ENCODE measurements around the gene NAA11.
"Not testable (repeated sequence)": the region's sequence is repeated elsewhere in the genome, so short reads cannot be mapped to it uniquely, and the experiment has no call there.

Gene NAA11

DNA sequence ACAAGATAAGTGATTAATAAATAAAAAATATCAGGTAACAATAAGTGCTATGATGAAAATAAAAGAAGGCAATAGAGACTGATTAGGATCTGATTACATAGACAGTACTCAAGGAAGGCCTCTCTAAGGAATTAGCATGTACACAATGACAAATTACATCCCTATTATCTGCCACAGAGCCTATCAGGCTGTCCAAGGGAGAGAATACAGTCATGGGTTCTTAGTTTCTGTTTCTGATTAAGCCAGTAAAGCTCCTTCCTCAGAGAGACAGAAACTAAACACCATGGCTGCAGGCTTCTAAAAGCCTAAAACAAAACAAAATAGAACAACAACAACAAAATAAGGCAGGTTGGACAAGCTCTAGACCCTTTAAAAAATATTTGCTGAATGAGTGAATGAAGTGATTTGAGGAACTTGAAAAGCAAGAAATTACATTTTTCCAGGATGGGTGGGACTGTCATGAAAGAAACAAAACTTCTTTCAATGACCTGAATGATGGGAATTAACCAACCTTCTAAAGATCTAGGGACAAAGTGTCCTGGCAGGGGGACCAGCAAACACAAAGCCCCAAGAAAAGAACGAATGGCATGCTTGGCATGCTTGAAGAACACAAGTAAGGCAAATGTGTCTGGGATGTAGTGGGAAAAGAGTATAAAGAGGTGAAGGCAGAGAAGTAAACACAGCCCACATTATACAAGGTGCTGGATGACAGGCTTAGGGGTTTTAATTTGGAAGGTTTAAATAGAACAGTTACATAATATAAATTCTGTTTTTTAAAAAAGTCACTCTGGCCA lies 44.1 kb downstream of the NAA11 start:
- TF ChIP-seq, protein P1, sequence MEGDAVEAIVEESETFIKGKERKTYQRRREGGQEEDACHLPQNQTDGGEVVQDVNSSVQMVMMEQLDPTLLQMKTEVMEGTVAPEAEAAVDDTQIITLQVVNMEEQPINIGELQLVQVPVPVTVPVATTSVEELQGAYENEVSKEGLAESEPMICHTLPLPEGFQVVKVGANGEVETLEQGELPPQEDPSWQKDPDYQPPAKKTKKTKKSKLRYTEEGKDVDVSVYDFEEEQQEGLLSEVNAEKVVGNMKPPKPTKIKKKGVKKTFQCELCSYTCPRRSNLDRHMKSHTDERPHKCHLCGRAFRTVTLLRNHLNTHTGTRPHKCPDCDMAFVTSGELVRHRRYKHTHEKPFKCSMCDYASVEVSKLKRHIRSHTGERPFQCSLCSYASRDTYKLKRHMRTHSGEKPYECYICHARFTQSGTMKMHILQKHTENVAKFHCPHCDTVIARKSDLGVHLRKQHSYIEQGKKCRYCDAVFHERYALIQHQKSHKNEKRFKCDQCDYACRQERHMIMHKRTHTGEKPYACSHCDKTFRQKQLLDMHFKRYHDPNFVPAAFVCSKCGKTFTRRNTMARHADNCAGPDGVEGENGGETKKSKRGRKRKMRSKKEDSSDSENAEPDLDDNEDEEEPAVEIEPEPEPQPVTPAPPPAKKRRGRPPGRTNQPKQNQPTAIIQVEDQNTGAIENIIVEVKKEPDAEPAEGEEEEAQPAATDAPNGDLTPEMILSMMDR (IDR thresholded peaks at IDR 0.05), result no peak
- Histone ChIP-seq H3K36me3 (no peaks in the 10 kb centered on the region), H3K27me3 (no peaks in the 10 kb centered on the region), H3K4me1 (ENCODE audit: control insufficient read depth in 1 of 2, insufficient read depth in 1 of 2, low read depth in 1 of 2, low read length in 1 of 2) (no peaks in the 10 kb centered on the region), H3K4me3 (ENCODE audit: low read depth in 1 of 2, low read length in 1 of 2) (no peak overlapping the region), H3K27ac (no peak overlapping the region), H3K9me3 (no peaks in the 10 kb centered on the region)

DNA sequence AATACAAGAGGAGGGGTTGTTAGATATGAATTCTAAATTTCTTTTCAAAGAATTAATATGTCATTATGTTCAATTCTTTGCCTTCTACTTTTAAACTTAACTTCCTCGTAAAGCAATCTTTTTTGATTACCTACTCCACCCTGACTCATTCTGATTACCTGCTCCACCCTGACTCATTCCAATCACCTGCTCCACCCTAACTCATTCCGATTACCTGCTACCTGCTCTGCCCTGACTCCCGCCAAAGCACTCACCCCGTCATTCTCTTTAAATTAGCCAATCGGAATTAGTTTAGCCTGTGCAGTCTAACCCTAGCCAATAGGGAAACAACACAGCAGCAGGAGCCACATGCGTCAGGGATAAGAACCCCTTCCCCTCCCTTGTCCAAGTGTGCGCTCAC lies 48.4 kb downstream of the NAA11 start:
- not testable (repeated sequence) for H3K27me3 ChIP-seq; H3K9me3 ChIP-seq; H3K36me3 ChIP-seq; H3K4me1 ChIP-seq (ENCODE audit: control insufficient read depth in 1 of 2, insufficient read depth in 1 of 2, low read depth in 1 of 2, low read length in 1 of 2); H3K4me3 ChIP-seq (ENCODE audit: low read depth in 1 of 2, low read length in 1 of 2); H3K27ac ChIP-seq

DNA sequence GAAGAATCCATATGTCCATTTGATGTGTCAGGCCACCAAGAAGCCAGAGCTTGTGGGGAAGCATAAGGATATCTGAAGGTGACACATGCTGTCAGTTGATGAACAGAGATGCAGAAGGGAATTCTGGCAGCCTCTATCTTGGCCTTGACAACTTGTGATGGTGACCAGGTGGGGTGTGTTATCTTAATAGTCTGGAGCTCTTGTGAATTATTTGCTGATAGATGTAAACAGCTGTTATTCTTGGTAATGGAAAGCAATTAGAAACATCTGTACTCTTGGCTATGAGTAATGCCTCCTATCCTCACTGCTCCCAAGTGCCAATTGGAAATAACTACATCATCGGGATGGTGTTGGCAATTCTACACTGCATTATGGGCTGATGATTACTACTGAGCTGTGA lies 51.9 kb downstream of the NAA11 start:
- no peak overlapping the region for H3K27ac ChIP-seq
- H3K4me1 ChIP-seq (ENCODE audit: control insufficient read depth in 1 of 2, insufficient read depth in 1 of 2, low read depth in 1 of 2, low read length in 1 of 2), result no peaks in the 10 kb centered on the region
- H3K4me3 ChIP-seq (ENCODE audit: low read depth in 1 of 2, low read length in 1 of 2), result no peak overlapping the region
- H3K9me3 ChIP-seq, result no peaks in the 10 kb centered on the region
- no peaks in the 10 kb centered on the region for H3K27me3 ChIP-seq
- no peaks in the 10 kb centered on the region for H3K36me3 ChIP-seq
- TF ChIP-seq, protein P1 (IDR thresholded peaks at IDR 0.05), result no peak

DNA sequence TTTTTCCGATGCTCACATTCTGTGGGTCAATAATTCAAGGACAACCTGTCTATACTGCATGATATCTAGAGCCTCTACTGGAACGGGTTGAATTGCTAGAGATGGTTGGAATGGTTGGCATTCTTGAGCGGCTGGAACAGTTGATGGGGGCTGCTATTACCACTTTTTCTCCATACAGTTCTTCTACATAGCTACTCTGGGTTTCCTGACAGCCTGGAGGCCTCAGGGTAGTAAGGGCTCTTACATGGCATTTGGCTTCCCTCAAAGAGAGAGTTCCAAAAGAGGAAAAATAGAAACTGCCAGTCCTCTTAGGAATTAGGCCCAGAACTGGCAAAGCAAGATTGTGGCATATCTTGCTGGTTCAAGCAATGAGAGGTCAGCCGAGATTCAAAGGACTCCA lies 53.1 kb downstream of the NAA11 start:
- Histone ChIP-seq H3K36me3 (no peaks in the 10 kb centered on the region), H3K27ac (no peak overlapping the region), H3K9me3 (no peaks in the 10 kb centered on the region), H3K4me1 (ENCODE audit: control insufficient read depth in 1 of 2, insufficient read depth in 1 of 2, low read depth in 1 of 2, low read length in 1 of 2) (no peaks in the 10 kb centered on the region), H3K4me3 (ENCODE audit: low read depth in 1 of 2, low read length in 1 of 2) (no peak overlapping the region), H3K27me3 (no peaks in the 10 kb centered on the region)
- TF ChIP-seq, protein P1 (IDR thresholded peaks at IDR 0.05), result no peak

DNA sequence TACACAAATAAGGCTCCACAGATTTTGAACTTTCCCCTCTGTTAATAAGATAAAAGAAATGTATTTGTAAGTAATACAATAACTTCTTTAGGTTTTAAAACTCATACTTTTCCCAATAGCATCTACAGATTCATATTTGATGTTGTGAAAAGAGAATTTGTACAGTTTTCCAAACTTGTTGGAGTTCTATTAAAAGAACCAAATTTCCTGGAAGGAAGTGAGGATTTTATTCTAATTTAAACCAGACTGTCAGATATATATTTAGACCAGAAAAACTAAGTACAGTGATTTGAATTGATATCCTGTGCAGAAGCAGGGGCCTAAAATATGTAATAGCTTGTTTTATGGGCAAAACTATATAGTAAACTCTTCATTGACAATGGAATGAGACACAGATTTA lies 53.7 kb downstream of the NAA11 start:
- Histone ChIP-seq H3K4me3 (ENCODE audit: low read depth in 1 of 2, low read length in 1 of 2) (no peak overlapping the region), H3K36me3 (no peaks in the 10 kb centered on the region), H3K27ac (no peak overlapping the region), H3K9me3 (no peaks in the 10 kb centered on the region), H3K27me3 (no peaks in the 10 kb centered on the region), H3K4me1 (ENCODE audit: control insufficient read depth in 1 of 2, insufficient read depth in 1 of 2, low read depth in 1 of 2, low read length in 1 of 2) (no peaks in the 10 kb centered on the region)
- TF ChIP-seq, protein P1 (IDR thresholded peaks at IDR 0.05), result no peak

DNA sequence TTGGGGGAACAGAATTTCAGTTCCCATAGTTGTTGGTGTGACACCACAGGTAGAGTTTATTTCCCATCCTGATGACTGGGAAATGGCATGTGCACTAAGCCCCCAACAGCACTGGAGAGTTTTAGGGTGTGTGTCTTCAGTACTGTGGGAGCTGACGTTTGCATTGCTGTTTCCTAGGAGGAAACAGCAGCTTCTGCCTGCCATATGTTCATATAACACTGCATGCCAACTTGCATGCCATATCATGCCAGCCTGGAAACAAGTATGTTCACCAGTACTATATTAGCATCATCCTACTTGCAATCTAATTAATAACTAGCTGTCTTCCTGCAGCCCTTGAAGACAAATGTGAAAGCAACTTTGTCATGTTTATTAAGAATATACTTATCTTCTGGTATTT lies 58.2 kb downstream of the NAA11 start:
- Histone ChIP-seq H3K27me3 (no peaks in the 10 kb centered on the region), H3K4me3 (ENCODE audit: low read depth in 1 of 2, low read length in 1 of 2) (no peak overlapping the region), H3K4me1 (ENCODE audit: control insufficient read depth in 1 of 2, insufficient read depth in 1 of 2, low read depth in 1 of 2, low read length in 1 of 2) (no peaks in the 10 kb centered on the region), H3K9me3 (no peaks in the 10 kb centered on the region), H3K27ac (no peak overlapping the region), H3K36me3 (no peaks in the 10 kb centered on the region)
- TF ChIP-seq, protein P1 (IDR thresholded peaks at IDR 0.05), result no peak
